Adipose tissue (tissue), 3 donors: ENCODE measurements around the gene NOLC1. TPM values are rescaled to one million over a fixed set of nuclear protein-coding genes. Genes with fewer than 3 reads are reported as not detected.

Experiments
- H3K27ac ChIP-seq: one replicate; pipeline ENCODE4 v1.5.1; 2013; ENCODE audit warnings: low read depth, low read length
- WGBS, 3 donors: extraction: QIAGEN DNeasy Blood & Tissue Kit; methylation state at CpG; one replicate each; pipeline ENCODE4 v1.1.7; 2013; 5-methylcytosine and 5-hydroxymethylcytosine counted together
- polyA plus RNA-seq, 3 donors: library from polyadenylated mRNA; stranded (reverse); fragments of 200-250 nt; gene quantifications; one replicate each; pipeline ENCODE4 v1.2.3, GENCODE V29; 2013
- donor health status: healthy with polysubstance abuse.
- donor health status: Bipolar disorder and iron deficiency.
- donor health status: healthy.

NOLC1 gene
- polyA plus RNA-seq, 3 donors: 17.0 to 69.9 (median 33.4) TPM

GRCh38 chr10:102120142-102120990 lies 31.8 kb upstream of the NOLC1 start, which contains the start of gene LDB1:
LDB1 (minus strand) TSS chr10:102120368; CDS start chr10:102120110, 258 bp downstream.
- H3K27ac ChIP-seq: peak within 1 kb of the TSS; percentile 76
- 0 to 1% (median 0%) methylated on average over 68 to 104 of the region's 104 CpGs for WGBS, 3 donors

DNA sequence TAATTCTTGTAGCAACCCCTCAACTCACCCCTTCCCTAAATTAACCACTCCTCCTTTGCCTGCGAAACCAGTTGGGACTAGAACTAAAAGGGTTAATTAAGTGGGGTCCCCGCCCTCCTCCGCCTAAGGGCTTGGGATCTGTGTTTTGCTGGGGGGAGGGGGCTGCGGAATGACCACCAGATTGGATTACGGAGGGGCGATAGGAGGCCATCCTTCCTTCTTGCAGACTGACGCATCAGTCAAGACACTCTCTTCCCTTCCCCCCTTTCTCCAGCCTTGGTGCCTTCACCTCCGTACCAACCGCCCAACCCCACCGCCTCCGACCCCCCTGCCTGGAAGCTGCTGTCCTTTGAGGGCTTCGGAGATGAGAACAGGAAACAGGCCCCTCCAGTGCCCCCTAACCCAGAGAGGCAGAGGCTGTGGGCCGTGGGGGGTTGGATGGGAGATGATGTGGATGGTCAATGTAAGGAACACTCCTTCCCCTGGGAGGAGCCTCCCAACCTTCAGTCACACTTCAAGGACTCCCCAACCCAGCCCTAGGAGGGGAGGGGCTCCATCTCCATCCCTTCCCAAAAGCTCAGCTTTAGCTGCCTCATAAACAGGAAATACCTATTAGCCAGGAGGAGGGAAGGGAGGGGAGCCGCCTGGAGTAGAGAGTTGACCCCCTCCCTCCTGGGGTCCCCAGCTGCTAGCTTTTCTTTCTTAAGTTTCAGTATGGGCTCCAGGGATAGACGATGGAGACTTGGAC lies 31.0 kb upstream of the NOLC1 start:
- 3 to 18% (median 7%) methylated on average over 14 to 15 of the region's 15 CpGs for WGBS, 3 donors
- H3K27ac ChIP-seq: peak overlapping the region; percentile 40

GRCh38 chr10:102121739-102122372 lies 30.3 kb upstream of the NOLC1 start:
- WGBS, 3 donors: 44 to 54% (median 53%) methylated on average over 6 of the region's 6 CpGs
- no peak overlapping the region for H3K27ac ChIP-seq

DNA sequence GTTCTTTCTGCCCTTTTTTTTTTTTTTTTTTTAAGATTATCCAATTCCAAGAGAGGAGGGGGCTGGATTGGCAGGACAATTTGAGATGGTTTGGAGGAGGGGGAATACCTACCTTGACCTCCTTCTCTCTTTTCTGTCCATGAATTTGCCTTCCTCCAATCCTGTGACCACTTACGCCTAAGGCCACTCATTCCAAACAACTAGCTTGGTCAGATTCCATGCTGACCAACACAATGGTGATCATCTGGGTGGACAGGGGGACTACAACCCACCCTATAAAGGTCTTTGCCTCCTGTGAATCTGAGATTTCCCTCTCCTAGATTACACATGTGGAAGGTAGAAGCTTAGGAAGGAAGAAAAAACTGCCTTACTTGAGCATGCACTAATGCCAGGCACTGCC lies 29.7 kb upstream of the NOLC1 start:
- H3K27ac ChIP-seq: no peak overlapping the region
- WGBS, 3 donors: 96 to 100% (median 100%) methylated on average over 1 of the region's 1 CpG

GRCh38 chr10:102123223-102123622 lies 29.0 kb upstream of the NOLC1 start:
- 85 to 95% (median 89%) methylated on average over 3 of the region's 3 CpGs for WGBS, 3 donors
- H3K27ac ChIP-seq: no peak overlapping the region

GRCh38 chr10:102131286-102132170 lies 20.7 kb upstream of the NOLC1 start:
- 87 to 92% (median 88%) methylated on average over 8 of the region's 8 CpGs for WGBS, 3 donors
- no peak overlapping the region for H3K27ac ChIP-seq

- 13 to 25% (median 24%) methylated on average over 8 of the region's 8 CpGs for WGBS, 3 donors
Measured at GRCh38 chr10:102132193-102132562, 20.0 kb upstream of the NOLC1 start.

DNA sequence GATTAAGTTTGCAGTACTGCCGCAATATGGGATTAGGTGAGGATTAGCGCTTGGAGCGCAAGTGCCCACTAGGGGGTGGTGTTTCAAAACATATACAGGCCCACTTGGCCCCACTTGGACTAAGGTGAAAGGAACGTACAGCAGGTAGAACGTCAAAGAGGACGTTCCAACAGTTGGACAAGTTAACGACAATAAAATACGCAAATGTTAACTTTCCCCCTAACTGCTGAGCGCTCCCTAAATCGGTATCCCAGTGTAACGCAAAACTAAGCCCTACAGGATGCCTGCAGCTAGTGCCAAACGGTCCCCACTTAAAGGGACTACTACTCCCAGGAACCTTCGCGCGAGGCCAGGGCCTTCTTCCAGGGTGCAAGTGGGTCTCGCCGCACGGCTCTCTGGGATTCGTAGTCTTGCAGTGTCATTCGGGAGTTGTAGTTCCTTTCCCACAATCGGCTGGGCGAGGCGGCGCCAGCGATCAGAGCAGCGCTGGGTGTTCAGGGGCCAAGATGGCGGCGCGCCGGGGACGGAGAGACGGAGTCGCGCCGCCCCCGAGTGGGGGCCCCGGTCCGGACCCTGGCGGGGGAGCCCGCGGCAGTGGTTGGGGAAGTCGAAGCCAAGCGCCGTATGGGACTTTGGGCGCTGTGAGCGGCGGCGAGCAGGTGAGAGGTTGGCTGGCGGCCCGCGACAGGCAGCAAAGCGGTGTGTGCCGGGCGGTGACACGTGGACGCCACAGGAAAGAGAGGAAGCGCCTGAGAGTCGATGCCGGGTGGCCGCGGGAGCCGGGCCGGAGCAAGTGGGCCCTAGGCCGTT lies 19.4 kb upstream of the NOLC1 start, which contains the start of gene PPRC1:
Gene PPRC1 (plus strand): TSS at position 478 of the 810 bp plus-strand sequence. CDS start 29 bp downstream, at position 507.
- 0% methylated on average over 48 to 64 of the region's 64 CpGs for WGBS, 3 donors

More at GRCh38 chr10:102132193-102132562, 20.0 kb upstream of the NOLC1 start:
- no peak overlapping the region for H3K27ac ChIP-seq

DNA sequence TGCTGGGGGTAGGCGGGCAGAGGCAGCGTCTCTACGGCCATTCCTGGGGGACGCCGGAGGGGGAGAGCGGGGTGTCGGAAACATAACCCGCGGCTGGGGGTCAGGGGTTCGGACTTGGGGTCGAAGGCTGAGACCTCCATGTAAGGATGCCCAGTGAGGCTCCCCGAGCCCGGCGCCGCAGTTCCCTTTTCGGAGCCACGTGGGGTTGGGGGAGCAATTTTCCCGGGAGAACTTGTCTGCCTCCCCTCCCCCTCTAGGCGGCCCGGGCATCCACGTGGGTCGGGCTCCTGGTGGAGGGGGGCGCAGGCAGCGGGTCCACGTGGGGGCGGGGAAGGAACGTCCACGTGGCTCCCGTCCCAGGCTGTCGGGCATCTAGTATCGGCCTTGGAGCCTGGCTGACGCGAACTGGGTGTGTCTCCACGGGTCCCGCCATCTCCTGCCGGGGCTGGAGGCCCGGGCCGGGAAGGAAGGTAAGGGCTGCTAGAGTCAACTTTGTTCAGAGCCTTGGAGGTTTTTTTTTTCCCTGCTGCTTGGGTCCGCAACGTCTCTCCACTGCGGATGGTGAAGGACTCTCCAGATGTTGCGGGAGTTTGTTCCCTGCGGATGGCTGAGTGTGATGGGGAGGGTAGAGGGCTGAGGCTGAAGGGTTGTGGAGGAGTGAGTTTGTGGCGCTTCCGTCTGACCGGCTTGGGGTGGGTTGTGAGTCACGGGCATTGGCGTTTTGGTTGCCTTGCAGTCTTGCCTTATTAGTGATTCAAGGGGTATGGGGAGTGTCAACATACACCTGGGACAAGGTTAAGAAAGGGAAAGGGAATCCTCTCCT lies 18.6 kb upstream of the NOLC1 start:
- peak overlapping the region; percentile 76 for H3K27ac ChIP-seq
- WGBS, 3 donors: 0 to 1% (median 0%) methylated on average over 37 to 48 of the region's 48 CpGs

More for the DNA sequence above, 19.4 kb upstream of the NOLC1 start, which contains the start of gene PPRC1:
- peak within 1 kb of the TSS; percentile 76 for H3K27ac ChIP-seq

- no peak overlapping the region for H3K27ac ChIP-seq
- WGBS, 3 donors: 45 to 61% (median 59%) methylated on average over 2 of the region's 2 CpGs
Measured at GRCh38 chr10:102134416-102134815, 17.8 kb upstream of the NOLC1 start.

DNA sequence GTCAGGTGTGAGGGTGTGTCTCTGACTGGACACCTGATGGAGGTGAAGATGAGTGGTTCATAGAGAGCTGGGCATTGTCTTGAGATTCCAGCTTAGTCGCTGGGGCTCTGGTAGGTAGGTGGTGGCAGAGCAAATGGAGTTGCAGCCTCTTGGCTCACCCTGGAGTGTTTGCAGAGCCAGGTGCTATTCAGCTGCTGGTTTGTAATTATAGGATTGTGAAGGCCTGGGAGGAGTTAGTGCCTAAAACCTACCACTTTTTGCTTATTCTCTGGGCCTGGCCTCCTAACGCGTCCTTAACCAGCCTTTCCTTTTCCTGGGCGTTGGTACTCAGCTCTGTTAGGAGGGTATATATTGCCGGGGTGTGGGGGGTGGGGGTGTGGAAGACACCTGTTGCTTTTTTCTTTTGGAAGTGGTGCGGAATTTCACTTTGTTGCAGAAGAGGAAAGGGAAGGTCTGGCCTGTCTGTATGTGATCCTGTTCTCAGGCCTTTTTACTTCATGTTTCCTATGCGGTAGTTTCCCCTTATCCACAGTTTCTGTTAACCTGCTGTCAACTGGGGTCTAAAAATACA lies 16.1 kb upstream of the NOLC1 start:
- 70 to 83% (median 74%) methylated on average over 7 of the region's 7 CpGs for WGBS, 3 donors
- H3K27ac ChIP-seq: no peak overlapping the region

- H3K27ac ChIP-seq: no peak overlapping the region
- WGBS, 3 donors: 92 to 95% (median 95%) methylated on average over 15 of the region's 15 CpGs
Measured at GRCh38 chr10:102139281-102140110, 12.7 kb upstream of the NOLC1 start.

GRCh38 chr10:102140218-102140617 lies 12.0 kb upstream of the NOLC1 start:
- no peak overlapping the region for H3K27ac ChIP-seq
- 80 to 92% (median 91%) methylated on average over 4 of the region's 4 CpGs for WGBS, 3 donors

GRCh38 chr10:102140913-102141540 lies 11.2 kb upstream of the NOLC1 start:
- 91 to 94% (median 91%) methylated on average over 5 of the region's 5 CpGs for WGBS, 3 donors
- no peak overlapping the region for H3K27ac ChIP-seq
